HG02759 (cell line): ENCODE measurements around the gene GLUL.
A peak's percentile ranks its signal among the peaks of the same experiment; 100 is the strongest.
"Not testable (repeated sequence)": the region's sequence is repeated elsewhere in the genome, so short reads cannot be mapped to it uniquely, and the experiment has no call there.

Experiments
- ATAC-seq: cut with Tn5 transposase; IDR thresholded peaks from one replicate; pipeline ENCODE4 v1.9.1; 2021; ENCODE audit warnings: mild to moderate bottlenecking, moderate library complexity; ENCODE audit not compliant: unreplicated experiment

The GLUL gene

GRCh38 chr1:182394055-182394775, 2.6 kb upstream of the GLUL start:
- ATAC-seq, result no peak

GRCh38 chr1:182392050-182393028, 749 bp upstream of the GLUL start:
- ATAC-seq, result peak; percentile 16

GRCh38 chr1:182391028-182391361, 595 bp downstream of the GLUL start:
- no peak for ATAC-seq

GRCh38 chr1:182389619-182390047, 2.0 kb downstream of the GLUL start:
- ATAC-seq, result no peak

- no peak for ATAC-seq
Measured at GRCh38 chr1:182388392-182389134, 3.0 kb downstream of the GLUL start.

- ATAC-seq, result no peak
Measured at GRCh38 chr1:182387566-182387965, 4.0 kb downstream of the GLUL start.

- ATAC-seq, result no peak
Measured at GRCh38 chr1:182386980-182387379, 4.6 kb downstream of the GLUL start.

GRCh38 chr1:182385885-182386853, 5.4 kb downstream of the GLUL start:
- ATAC-seq, result no peak

- ATAC-seq, result no peak
Measured at GRCh38 chr1:182384387-182384960, 7.1 kb downstream of the GLUL start.

GRCh38 chr1:182383934-182384333, 7.7 kb downstream of the GLUL start:
- ATAC-seq, result no peak

GRCh38 chr1:182383037-182383661, 8.4 kb downstream of the GLUL start:
- no peak for ATAC-seq

- no peak for ATAC-seq
Measured at GRCh38 chr1:182381962-182382819, 9.4 kb downstream of the GLUL start.

- ATAC-seq, result no peak
Measured at GRCh38 chr1:182380199-182380598, 11.4 kb downstream of the GLUL start.

GRCh38 chr1:182379781-182380180, 11.8 kb downstream of the GLUL start:
- ATAC-seq, result not testable (repeated sequence)

GRCh38 chr1:182376936-182377574, 14.5 kb downstream of the GLUL start:
- ATAC-seq, result no peak

- no peak for ATAC-seq
Measured at GRCh38 chr1:182374101-182374834, 17.3 kb downstream of the GLUL start.

GRCh38 chr1:182370532-182370931, 21.1 kb downstream of the GLUL start:
- ATAC-seq, result no peak
